Ovary (tissue), 3 donors: Measurements from ENCODE around the gene LYZL6.

ENCODE experiments used
- CTCF ChIP-seq, 3 donors: fragments of 450-650 bp in 2 of 3; fragments of 200-600 bp in 1 of 3; IDR thresholded peaks; one replicate each; pipeline versions ENCODE4 v1.5.1 to v1.8.0; 2016 to 2022; ENCODE audit warnings: antibody characterized with exemption in 3 of 3, mild to moderate bottlenecking in 1 of 3
- EP300 ChIP-seq: sonication (generic); formaldehyde crosslinking; IDR thresholded peaks from one replicate; pipeline ENCODE4 v1.6.1; 2017; ENCODE audit warnings: antibody characterized with exemption
- POLR2A ChIP-seq: fragments of 450-650 bp; IDR thresholded peaks from one replicate; pipeline ENCODE4 v1.6.1; 2017; ENCODE audit warnings: antibody characterized with exemption, mild to moderate bottlenecking, moderate library complexity
- donor health status: DM: no; HTN: no; CAD: no.

- TF ChIP-seq CTCF (IDR thresholded peaks at IDR 0.05) (no peak), POLR2A (no peak), EP300 (no peak)
These were observed 52.2 kb downstream of the LYZL6 start for GRCh38 chr17:35891269-35891668.
